Astrocyte of the cerebellum (primary cell): ENCODE measurements around the gene KCNK18.

ENCODE experiments used
- DNase-seq: peaks from one replicate; pipeline ENCODE4 v3.0.0-alpha.2; 2011; ENCODE audit warnings: low read depth
- H3K4me3 ChIP-seq: 2 replicates; pipeline ENCODE4 v1.5.1; 2011; ENCODE audit warnings: mild to moderate bottlenecking, low read depth, low read length, moderate library complexity
- in situ Hi-C: cut with HindIII; loops from 2 replicates; pipeline ENCODE4 v1.10.0; 2017; ENCODE audit warnings: low sequenced_read_pairs
- TF ChIP-seq, protein P1 (sequence below): IDR thresholded peaks from 2 replicates; pipeline ENCODE4 v1.5.1; 2012; ENCODE audit warnings: low read length, low read depth, moderate library complexity, mild to moderate bottlenecking; ENCODE audit errors: missing control alignments

The KCNK18 gene

DNA sequence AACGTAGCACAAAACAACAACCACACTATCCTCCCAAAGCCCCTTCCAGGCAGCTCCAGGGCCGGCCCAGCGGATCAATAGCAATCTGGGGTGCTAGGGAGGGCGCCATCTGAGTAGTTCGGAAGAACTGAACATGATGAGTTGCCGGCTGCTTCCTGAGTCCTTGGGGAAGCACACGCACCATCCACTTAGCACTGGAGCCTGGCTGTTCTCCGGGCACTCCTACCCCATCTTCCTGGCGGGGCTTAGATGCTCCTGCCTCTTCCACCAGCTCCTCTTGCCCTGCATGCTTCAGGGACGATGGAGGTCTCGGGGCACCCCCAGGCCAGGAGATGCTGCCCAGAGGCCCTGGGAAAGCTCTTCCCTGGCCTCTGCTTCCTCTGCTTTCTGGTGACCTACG lies at the start of gene KCNK18:
Gene KCNK18, plus strand, starts transcription at position 301 of the 400 bp plus-strand sequence. Its CDS starts 0 bp downstream, at position 301.
- no peak within 1 kb of the TSS for H3K4me3 ChIP-seq
- TF ChIP-seq, protein P1, sequence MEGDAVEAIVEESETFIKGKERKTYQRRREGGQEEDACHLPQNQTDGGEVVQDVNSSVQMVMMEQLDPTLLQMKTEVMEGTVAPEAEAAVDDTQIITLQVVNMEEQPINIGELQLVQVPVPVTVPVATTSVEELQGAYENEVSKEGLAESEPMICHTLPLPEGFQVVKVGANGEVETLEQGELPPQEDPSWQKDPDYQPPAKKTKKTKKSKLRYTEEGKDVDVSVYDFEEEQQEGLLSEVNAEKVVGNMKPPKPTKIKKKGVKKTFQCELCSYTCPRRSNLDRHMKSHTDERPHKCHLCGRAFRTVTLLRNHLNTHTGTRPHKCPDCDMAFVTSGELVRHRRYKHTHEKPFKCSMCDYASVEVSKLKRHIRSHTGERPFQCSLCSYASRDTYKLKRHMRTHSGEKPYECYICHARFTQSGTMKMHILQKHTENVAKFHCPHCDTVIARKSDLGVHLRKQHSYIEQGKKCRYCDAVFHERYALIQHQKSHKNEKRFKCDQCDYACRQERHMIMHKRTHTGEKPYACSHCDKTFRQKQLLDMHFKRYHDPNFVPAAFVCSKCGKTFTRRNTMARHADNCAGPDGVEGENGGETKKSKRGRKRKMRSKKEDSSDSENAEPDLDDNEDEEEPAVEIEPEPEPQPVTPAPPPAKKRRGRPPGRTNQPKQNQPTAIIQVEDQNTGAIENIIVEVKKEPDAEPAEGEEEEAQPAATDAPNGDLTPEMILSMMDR = no peak
- in situ Hi-C loops = no loop called here
- DNase-seq = no peak

DNA sequence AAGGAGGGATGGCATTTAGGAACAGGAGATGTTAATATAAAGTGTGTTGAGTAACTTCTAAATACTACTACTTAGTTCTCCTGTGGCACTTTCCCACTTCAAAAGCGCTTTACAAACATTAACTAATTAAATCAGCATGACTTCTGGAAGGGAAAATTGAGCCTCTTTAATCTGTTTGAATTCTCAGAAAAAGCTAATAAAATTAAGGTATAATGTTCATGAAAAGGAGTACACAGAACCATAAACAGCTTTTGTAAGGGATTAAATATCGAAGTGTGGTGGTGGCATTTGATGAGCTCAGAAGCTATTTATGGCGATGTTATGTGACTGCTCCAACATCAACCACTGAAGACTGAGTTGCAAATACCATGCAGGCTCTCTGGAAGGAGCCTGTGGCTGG lies 49.0 kb upstream of the KCNK18 start:
- DNase-seq = no peak
- in situ Hi-C loops = no loop called here
- H3K4me3 ChIP-seq = no peak overlapping the region
- TF ChIP-seq, protein P1 = no peak

DNA sequence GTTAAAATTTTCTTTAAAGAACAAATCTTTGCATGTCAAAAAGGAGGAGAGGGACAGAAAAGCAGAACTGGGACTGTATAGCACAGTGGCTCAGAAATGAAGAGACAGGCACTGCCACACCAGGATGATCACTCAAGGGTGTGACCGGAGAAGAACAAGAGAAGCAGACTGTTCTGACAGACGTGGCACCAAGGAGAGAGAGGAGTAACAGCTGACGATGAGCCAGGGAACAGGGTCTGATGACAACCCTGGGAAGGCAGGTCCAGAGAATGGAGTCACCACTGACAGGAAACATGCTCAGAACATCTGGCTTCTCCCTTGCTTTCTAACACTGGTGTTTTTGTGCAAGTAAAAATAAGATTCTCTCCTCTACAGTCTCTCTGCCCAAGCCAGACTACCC lies 44.6 kb upstream of the KCNK18 start:
- TF ChIP-seq, protein P1 = no peak
- DNase-seq = no peak
- H3K4me3 ChIP-seq = no peak overlapping the region
- in situ Hi-C loops = no loop called here

DNA sequence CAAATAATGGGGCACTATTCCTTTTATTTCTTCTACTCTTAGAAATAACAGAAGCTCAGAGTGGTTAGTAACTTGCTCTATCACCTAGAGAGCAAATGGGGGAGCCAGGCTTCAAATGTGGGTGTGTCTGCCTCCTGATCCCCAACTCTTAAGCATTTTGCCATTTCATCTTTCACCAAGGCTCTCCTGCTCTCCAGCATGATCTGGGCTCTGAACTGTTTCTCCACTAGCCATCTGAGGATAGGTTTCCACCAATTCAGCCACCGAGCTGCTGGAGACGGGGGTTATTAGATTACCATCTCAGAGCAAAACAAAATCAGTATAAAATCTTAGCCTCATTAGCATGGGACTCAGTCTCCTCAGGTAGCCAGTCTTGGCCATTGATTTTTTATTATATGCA lies 39.0 kb upstream of the KCNK18 start:
- no peak for DNase-seq
- no peak overlapping the region for H3K4me3 ChIP-seq
- in situ Hi-C loops = no loop called here
- TF ChIP-seq, protein P1 = no peak

DNA sequence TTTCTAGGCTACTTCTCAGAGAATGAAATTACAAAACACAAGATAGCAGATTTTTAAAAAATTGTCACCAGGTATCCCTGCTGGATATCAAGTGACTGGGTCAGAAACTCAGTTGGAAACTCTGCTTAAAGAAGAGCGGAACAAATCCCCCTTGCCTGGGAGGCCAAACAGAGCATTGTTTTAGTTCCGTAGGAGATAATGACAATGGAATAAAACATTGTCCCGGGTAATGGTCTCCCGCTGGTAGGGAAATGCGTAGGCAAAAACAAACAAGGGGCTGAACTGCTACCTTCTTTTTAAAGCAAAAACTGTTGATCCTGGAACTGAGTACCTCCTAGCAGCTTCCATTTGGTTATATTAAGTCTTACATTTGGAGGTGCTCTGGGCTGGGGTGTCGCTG lies 37.9 kb upstream of the KCNK18 start:
- TF ChIP-seq, protein P1 = no peak
- in situ Hi-C loops = no loop called here

DNA sequence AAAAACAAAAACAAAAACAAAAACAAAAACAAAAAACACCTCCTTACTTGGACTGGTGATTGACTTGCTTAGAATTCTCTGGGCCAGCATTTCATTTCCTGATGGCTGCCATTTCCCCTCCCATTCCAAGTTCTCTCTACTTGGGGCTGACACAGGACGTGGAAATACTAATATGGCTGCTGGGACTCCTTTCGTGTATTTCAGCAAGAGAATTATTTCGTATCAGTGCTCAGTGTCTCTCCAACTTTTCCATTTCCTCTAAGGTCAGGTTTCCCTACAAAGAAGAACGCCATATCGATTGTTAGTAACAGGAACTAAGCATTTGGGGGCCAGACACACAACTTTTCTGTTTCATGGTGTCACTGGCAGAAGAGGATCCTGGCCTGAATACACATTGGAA lies 36.7 kb upstream of the KCNK18 start:
- in situ Hi-C loops = loop anchor here (5.0 to 10.0 kb wide), 2 partner anchors 56 to 358 kb away; no protein-coding TSS in a partner anchor
- TF ChIP-seq, protein P1 = no peak

More for the DNA sequence above, 37.9 kb upstream of the KCNK18 start:
- H3K4me3 ChIP-seq = no peak overlapping the region
- DNase-seq = no peak

More for the DNA sequence above, 36.7 kb upstream of the KCNK18 start:
- no peak for DNase-seq
- no peak overlapping the region for H3K4me3 ChIP-seq
